ENCODE measurements around the gene STAC3. TPM values are rescaled to one million over a fixed set of nuclear protein-coding genes. Genes with fewer than 3 reads are reported as not detected.

STAC3 gene
- total RNA-seq, 1 experiment from 2014 or later = 2.5 TPM

DNA sequence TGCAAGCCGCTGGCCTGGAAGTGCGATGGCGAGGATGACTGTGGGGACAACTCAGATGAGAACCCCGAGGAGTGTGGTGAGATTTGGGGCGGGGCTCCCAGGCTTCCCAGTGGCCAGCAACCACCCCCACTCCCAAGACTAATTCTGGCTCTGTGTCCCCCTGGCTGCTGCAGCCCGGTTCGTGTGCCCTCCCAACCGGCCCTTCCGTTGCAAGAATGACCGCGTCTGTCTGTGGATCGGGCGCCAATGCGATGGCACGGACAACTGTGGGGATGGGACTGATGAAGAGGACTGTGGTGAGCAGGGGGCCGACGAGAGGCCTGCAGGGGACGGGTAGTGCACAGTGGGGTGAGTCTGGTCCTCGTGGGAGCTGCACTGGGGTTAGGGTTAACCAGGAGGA is 46.5 kb downstream of the STAC3 start:
- ChIA-PET RAD21 (ENCODE audit: low non-redundant PET in 1 of 2, low total read pairs in 2 of 2, uncharacterized antibody in 2 of 2, unreplicated experiment in 2 of 2) (no interaction called here), POLR2A (no interaction called here), CTCF (no interaction called here)
- TF ChIP-seq POLR2AphosphoS5 (IDR thresholded peaks at IDR 0.05; ENCODE audit: low read depth, low read length) (no peak), EGR1 (IDR thresholded peaks at IDR 0.05; ENCODE audit: low read depth) (no peak), ZFX (IDR thresholded peaks at IDR 0.05) (no peak)
- Histone ChIP-seq H3K9me2 (ENCODE audit: insufficient read depth) (no peaks in the 10 kb centered on the region), H3K9ac (ENCODE audit: low read length) (no peak overlapping the region), H2AFZ (ENCODE audit: low read depth, low read length, poor library complexity, severe bottlenecking) (no peak overlapping the region), H3K27ac (ENCODE audit: low read depth, low read length) (no peak overlapping the region), H3K27me3 (ENCODE audit: insufficient read depth, low read length) (no peaks in the 10 kb centered on the region), H3K4me3 (replicated peaks in 1 of 2; ENCODE audit: low read depth in 1 of 2, low read length in 2 of 2) (no peak overlapping the region), H3K9me3 (ENCODE audit: control insufficient read depth in 1 of 2, insufficient read depth in 1 of 2, low read depth in 1 of 2, low read length in 2 of 2) (no peaks in the 10 kb centered on the region), H3K4me1 (ENCODE audit: control insufficient read depth in 1 of 2, insufficient read depth in 2 of 2, low read length in 2 of 2) (no peaks in the 10 kb centered on the region), H3K79me2 (ENCODE audit: insufficient read depth, low read length) (no peaks in the 10 kb centered on the region), H3K4me2 (ENCODE audit: low read length) (no peak overlapping the region), H3K36me3 (ENCODE audit: control insufficient read depth in 1 of 2, insufficient read depth in 2 of 2, low read length in 2 of 2) (no peaks in the 10 kb centered on the region; a peak in 1 of 4 replicates), H4K20me1 (ENCODE audit: insufficient read depth) (no peaks in the 10 kb centered on the region)
- ATAC-seq = no peak
- intact Hi-C loops (cut with micrococcal nuclease) = no loop called here
- no TSS peak for BruUV-seq (replicated peaks)
- no peak for DNase-seq (ENCODE audit: low read depth, low spot score)

GRCh38 chr12:57203791-57204190 is 47.2 kb downstream of the STAC3 start:
- no peak overlapping the region for H2AFZ ChIP-seq (ENCODE audit: low read depth, low read length, poor library complexity, severe bottlenecking)
- H3K4me1 ChIP-seq (ENCODE audit: control insufficient read depth in 1 of 2, insufficient read depth in 2 of 2, low read length in 2 of 2) = no peaks in the 10 kb centered on the region
- H3K9me2 ChIP-seq (ENCODE audit: insufficient read depth) = no peaks in the 10 kb centered on the region
- CTCF ChIA-PET = no interaction called here
- no peak overlapping the region for H3K4me2 ChIP-seq (ENCODE audit: low read length)
- no peaks in the 10 kb centered on the region; a peak in 1 of 4 replicates for H3K36me3 ChIP-seq (ENCODE audit: control insufficient read depth in 1 of 2, insufficient read depth in 2 of 2, low read length in 2 of 2)
- H3K9ac ChIP-seq (ENCODE audit: low read length) = no peak overlapping the region
- H3K9me3 ChIP-seq (ENCODE audit: control insufficient read depth in 1 of 2, insufficient read depth in 1 of 2, low read depth in 1 of 2, low read length in 2 of 2) = no peaks in the 10 kb centered on the region
- H4K20me1 ChIP-seq (ENCODE audit: insufficient read depth) = no peaks in the 10 kb centered on the region
- no peak overlapping the region for H3K4me3 ChIP-seq (replicated peaks in 1 of 2; ENCODE audit: low read depth in 1 of 2, low read length in 2 of 2)
- ATAC-seq (no peak), DNase-seq (ENCODE audit: low read depth, low spot score) (no peak)
- RAD21 ChIA-PET (ENCODE audit: low non-redundant PET in 1 of 2, low total read pairs in 2 of 2, uncharacterized antibody in 2 of 2, unreplicated experiment in 2 of 2) = no interaction called here
- no TSS peak for BruUV-seq (replicated peaks)
- H3K79me2 ChIP-seq (ENCODE audit: insufficient read depth, low read length) = no peaks in the 10 kb centered on the region
- POLR2A ChIA-PET = no interaction called here
- TF ChIP-seq, protein P1, sequence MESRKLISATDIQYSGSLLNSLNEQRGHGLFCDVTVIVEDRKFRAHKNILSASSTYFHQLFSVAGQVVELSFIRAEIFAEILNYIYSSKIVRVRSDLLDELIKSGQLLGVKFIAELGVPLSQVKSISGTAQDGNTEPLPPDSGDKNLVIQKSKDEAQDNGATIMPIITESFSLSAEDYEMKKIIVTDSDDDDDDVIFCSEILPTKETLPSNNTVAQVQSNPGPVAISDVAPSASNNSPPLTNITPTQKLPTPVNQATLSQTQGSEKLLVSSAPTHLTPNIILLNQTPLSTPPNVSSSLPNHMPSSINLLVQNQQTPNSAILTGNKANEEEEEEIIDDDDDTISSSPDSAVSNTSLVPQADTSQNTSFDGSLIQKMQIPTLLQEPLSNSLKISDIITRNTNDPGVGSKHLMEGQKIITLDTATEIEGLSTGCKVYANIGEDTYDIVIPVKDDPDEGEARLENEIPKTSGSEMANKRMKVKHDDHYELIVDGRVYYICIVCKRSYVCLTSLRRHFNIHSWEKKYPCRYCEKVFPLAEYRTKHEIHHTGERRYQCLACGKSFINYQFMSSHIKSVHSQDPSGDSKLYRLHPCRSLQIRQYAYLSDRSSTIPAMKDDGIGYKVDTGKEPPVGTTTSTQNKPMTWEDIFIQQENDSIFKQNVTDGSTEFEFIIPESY (IDR thresholded peaks at IDR 0.05; ENCODE audit: extremely low read depth, insufficient replicate concordance, low read length) = no peak
- TF ChIP-seq MAX (IDR thresholded peaks at IDR 0.05) = no peak
- no peak for TF ChIP-seq RAD21 (IDR thresholded peaks at IDR 0.05; ENCODE audit: low read depth)
- TF ChIP-seq TCF7L2 (IDR thresholded peaks at IDR 0.05; ENCODE audit: borderline replicate concordance, extremely low read depth, insufficient read depth, insufficient read length) = no peak
- TF ChIP-seq, protein P2, sequence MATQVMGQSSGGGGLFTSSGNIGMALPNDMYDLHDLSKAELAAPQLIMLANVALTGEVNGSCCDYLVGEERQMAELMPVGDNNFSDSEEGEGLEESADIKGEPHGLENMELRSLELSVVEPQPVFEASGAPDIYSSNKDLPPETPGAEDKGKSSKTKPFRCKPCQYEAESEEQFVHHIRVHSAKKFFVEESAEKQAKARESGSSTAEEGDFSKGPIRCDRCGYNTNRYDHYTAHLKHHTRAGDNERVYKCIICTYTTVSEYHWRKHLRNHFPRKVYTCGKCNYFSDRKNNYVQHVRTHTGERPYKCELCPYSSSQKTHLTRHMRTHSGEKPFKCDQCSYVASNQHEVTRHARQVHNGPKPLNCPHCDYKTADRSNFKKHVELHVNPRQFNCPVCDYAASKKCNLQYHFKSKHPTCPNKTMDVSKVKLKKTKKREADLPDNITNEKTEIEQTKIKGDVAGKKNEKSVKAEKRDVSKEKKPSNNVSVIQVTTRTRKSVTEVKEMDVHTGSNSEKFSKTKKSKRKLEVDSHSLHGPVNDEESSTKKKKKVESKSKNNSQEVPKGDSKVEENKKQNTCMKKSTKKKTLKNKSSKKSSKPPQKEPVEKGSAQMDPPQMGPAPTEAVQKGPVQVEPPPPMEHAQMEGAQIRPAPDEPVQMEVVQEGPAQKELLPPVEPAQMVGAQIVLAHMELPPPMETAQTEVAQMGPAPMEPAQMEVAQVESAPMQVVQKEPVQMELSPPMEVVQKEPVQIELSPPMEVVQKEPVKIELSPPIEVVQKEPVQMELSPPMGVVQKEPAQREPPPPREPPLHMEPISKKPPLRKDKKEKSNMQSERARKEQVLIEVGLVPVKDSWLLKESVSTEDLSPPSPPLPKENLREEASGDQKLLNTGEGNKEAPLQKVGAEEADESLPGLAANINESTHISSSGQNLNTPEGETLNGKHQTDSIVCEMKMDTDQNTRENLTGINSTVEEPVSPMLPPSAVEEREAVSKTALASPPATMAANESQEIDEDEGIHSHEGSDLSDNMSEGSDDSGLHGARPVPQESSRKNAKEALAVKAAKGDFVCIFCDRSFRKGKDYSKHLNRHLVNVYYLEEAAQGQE (IDR thresholded peaks at IDR 0.05; ENCODE audit: low read depth) = no peak
- no peak overlapping the region for H3K27ac ChIP-seq (ENCODE audit: low read depth, low read length)
- no peaks in the 10 kb centered on the region for H3K27me3 ChIP-seq (ENCODE audit: insufficient read depth, low read length)
- intact Hi-C loops (cut with micrococcal nuclease) = no loop called here
